ENCODE measurements around the gene GPC1. TPM values are rescaled to one million over a fixed set of nuclear protein-coding genes. Genes with fewer than 3 reads are reported as not detected.

GPC1 gene
- total and polyA plus RNA-seq, 8 donors: 6.3 to 117 (median 23.2) TPM

- intact Hi-C loops (cut with DNase I; ENCODE audit: low total_unique reads): no loop called here
- Histone ChIP-seq H3K27me3 (peaks cover 0 to 13% (median 0%) of the 10 kb centered on the region in 3 donors), H3K36me3 (no peaks in the 10 kb centered on the region), H3K4me3 (no peak overlapping the region), H3K27ac (peak overlapping the region in 2 of 5 donors; percentile 37 to 40), H3K9me3 (no peaks in the 10 kb centered on the region), H3K4me1 (peaks cover 0 to 8% (median 2%) of the 10 kb centered on the region in 4 donors)
- 72 to 87% (median 77%) methylated on average over 7 to 16 of the region's 16 CpGs for WGBS, 5 donors
- peak; percentile 39 to 63 for DNase-seq
- TF ChIP-seq POLR2A (IDR thresholded peaks at IDR 0.05) (no peak), POLR2AphosphoS5 (IDR thresholded peaks at IDR 0.05) (peak in 2 of 3 donors; percentile 20 to 67), CTCF (IDR thresholded peaks at IDR 0.05) (no peak), EP300 (IDR thresholded peaks at IDR 0.05) (no peak)
These were observed 47.6 kb upstream of the GPC1 start for GRCh38 chr2:240387669-240388358.

- Histone ChIP-seq H3K9me3 (no peaks in the 10 kb centered on the region), H3K4me1 (peaks cover 0 to 8% (median 2%) of the 10 kb centered on the region in 4 donors), H3K4me3 (no peak overlapping the region), H3K27ac (peak overlapping the region in 3 of 5 donors; percentile 22 to 40 (median 37)), H3K36me3 (no peaks in the 10 kb centered on the region), H3K27me3 (peaks cover 0 to 6% (median 0%) of the 10 kb centered on the region in 3 donors)
- no peak for DNase-seq
- WGBS, 5 donors: 88 to 92% (median 91%) methylated on average over 15 to 21 of the region's 21 CpGs
- intact Hi-C loops (cut with DNase I; ENCODE audit: low total_unique reads): no loop called here
- TF ChIP-seq CTCF (IDR thresholded peaks at IDR 0.05): no peak
- TF ChIP-seq EP300 (IDR thresholded peaks at IDR 0.05): no peak
- no peak for TF ChIP-seq POLR2AphosphoS5 (IDR thresholded peaks at IDR 0.05)
These were observed 46.8 kb upstream of the GPC1 start for GRCh38 chr2:240388471-240389301.

- WGBS, 5 donors: 86 to 93% (median 89%) methylated on average over 5 to 6 of the region's 6 CpGs; no CpG with 5 or more reads in 1 of the 5 donors
- H3K27ac ChIP-seq: peak overlapping the region in 2 of 5 donors; percentile 13 to 22
These were observed 46.1 kb upstream of the GPC1 start for GRCh38 chr2:240389302-240389805.

More at GRCh38 chr2:240389302-240389805, 46.1 kb upstream of the GPC1 start:
- intact Hi-C loops (cut with DNase I; ENCODE audit: low total_unique reads): no loop called here
- TF ChIP-seq CTCF (IDR thresholded peaks at IDR 0.05) (no peak), POLR2A (IDR thresholded peaks at IDR 0.05) (no peak), POLR2AphosphoS5 (IDR thresholded peaks at IDR 0.05) (no peak), EP300 (IDR thresholded peaks at IDR 0.05) (no peak)
- no peaks in the 10 kb centered on the region for H3K9me3 ChIP-seq
- no peaks in the 10 kb centered on the region for H3K36me3 ChIP-seq
- DNase-seq: no peak
- peaks cover 0 to 8% (median 2%) of the 10 kb centered on the region in 4 donors for H3K4me1 ChIP-seq
- no peaks in the 10 kb centered on the region for H3K27me3 ChIP-seq
- H3K4me3 ChIP-seq: no peak overlapping the region
